ENCODE measurements around the gene SLC34A3. TPM values are rescaled to one million over a fixed set of nuclear protein-coding genes. Genes with fewer than 3 reads are reported as not detected.
A peak's percentile ranks its signal among the peaks of the same experiment; 100 is the strongest.

Gene SLC34A3
- total RNA-seq, 3 donors from 2014 or later = not detected

DNA sequence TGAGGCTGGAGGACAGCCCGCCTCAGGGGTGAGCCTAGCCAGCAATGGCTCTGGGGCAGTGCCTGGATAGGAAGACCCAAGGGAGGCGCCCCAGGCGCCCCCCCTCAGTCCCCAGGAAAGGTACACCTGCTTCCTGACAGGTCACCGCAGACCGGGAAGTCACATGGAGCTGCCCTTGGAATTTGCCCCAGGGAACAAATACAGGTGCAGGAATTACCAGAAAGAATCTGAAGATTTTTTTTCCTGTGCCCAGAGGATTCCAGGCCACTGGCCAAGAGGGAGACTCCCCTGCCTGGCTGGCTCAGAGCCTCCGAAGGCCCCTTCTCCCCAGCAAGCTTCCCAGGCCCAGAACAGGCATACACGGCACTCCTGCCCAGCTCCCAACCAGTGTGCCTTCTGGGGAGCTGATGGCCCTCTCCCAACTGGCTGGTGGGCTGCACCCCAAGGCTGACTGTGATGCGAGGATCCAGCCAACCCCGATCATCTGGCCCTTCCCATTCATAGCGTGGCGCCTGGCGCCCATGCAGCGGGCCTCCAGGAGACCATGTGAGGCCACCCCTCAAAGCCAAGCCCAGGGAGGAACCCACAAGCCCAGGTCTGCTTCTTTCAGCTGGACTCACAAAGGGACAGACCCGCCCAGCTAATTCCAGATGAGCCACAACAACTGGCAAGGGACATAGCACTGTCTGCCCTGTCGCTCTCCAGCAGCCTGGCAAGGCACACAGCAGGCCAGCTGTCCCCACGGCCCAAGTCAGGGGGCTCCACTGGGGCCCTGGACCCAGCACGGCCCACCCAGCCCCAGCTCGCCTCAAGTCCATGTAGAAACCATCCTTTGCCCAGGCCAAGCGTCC is 32.4 kb upstream of the SLC34A3 start:
- DNase-seq (peak; percentile 81 to 85 (median 84)), ATAC-seq (peak; percentile 39)
- Histone ChIP-seq H3K4me1 (ENCODE audit: low read depth) (peaks cover 60% of the 10 kb centered on the region), H3K36me3 (ENCODE audit: low read depth) (peaks cover 3% of the 10 kb centered on the region), H3K4me3 (peak overlapping the region; percentile 56), H3K9me3 (no peaks in the 10 kb centered on the region)
- TF ChIP-seq, protein P1, sequence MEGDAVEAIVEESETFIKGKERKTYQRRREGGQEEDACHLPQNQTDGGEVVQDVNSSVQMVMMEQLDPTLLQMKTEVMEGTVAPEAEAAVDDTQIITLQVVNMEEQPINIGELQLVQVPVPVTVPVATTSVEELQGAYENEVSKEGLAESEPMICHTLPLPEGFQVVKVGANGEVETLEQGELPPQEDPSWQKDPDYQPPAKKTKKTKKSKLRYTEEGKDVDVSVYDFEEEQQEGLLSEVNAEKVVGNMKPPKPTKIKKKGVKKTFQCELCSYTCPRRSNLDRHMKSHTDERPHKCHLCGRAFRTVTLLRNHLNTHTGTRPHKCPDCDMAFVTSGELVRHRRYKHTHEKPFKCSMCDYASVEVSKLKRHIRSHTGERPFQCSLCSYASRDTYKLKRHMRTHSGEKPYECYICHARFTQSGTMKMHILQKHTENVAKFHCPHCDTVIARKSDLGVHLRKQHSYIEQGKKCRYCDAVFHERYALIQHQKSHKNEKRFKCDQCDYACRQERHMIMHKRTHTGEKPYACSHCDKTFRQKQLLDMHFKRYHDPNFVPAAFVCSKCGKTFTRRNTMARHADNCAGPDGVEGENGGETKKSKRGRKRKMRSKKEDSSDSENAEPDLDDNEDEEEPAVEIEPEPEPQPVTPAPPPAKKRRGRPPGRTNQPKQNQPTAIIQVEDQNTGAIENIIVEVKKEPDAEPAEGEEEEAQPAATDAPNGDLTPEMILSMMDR (IDR thresholded peaks at IDR 0.05) = no peak
- intact Hi-C loops (cut with DNase I, micrococcal nuclease) = no loop called here

DNA sequence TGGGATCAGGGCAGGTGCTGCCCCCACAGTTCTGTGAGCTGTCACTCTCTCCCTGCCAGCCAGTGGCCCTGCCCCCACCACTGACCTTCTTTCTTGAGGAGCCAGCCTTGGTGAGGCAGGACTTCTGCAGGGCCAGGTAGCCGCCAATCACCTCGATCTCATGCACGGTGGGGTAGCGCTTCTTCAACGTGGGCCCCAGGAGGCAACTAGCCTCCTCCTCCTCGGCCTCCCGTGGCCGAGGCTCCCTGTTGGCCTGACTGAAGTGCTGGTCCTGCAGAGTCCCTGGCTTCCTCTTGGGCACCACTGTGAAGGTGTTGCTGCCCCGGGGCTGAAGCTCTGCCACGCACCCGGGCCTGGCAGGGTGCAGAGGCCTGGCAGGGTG is 31.8 kb upstream of the SLC34A3 start:
- Histone ChIP-seq H3K9me3 (no peaks in the 10 kb centered on the region), H3K4me3 (peak overlapping the region; percentile 56), H3K36me3 (ENCODE audit: low read depth) (peaks cover 3% of the 10 kb centered on the region), H3K4me1 (ENCODE audit: low read depth) (peaks cover 65% of the 10 kb centered on the region)
- no peak for DNase-seq
- no peak for ATAC-seq
- TF ChIP-seq, protein P1 (IDR thresholded peaks at IDR 0.05) = no peak
- intact Hi-C loops (cut with DNase I, micrococcal nuclease) = no loop called here

DNA sequence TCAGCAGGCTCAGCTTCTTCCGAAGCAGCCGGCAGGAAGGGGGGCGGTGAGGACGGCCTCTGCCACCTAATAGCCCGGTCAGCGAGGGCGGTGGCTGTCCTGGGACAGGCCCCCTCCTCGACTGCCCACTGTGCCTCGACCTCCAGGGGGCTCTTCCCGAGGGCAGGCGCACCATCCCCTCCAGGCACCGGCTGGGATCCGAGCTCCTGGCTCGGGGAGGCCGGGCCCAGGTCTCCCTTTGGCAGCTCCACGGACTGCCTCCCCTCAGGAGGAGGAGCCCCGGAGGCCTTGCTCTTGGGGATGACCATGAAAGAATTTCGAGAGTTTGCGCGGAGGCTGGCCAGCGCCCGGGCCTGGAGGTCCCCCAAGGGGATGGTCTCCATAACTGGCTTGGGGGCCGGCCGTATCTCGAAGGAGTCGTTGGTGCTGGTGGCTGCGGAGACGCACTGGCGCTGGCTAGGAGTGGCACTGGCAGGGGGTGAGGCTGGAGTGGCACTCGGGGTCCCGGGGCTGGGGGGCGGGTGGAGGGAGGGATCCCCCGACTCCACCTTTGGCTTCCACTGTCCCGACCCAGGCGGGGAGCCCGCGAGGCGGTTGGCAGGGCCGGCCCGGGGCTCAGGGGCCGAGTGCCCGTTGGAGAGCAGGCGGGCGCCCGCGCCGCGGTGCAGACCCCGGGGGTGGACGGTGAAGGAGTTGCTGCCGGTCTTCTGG is 31.1 kb upstream of the SLC34A3 start:
- Histone ChIP-seq H3K4me1 (ENCODE audit: low read depth) (peaks cover 65% of the 10 kb centered on the region), H3K36me3 (ENCODE audit: low read depth) (peaks cover 3% of the 10 kb centered on the region), H3K4me3 (peak overlapping the region; percentile 56), H3K9me3 (no peaks in the 10 kb centered on the region)
- TF ChIP-seq, protein P1 (IDR thresholded peaks at IDR 0.05) = no peak
- DNase-seq (peak in 1 of 3 donors; percentile 59), ATAC-seq (no peak)
- intact Hi-C loops (cut with DNase I, micrococcal nuclease) = no loop called here

DNA sequence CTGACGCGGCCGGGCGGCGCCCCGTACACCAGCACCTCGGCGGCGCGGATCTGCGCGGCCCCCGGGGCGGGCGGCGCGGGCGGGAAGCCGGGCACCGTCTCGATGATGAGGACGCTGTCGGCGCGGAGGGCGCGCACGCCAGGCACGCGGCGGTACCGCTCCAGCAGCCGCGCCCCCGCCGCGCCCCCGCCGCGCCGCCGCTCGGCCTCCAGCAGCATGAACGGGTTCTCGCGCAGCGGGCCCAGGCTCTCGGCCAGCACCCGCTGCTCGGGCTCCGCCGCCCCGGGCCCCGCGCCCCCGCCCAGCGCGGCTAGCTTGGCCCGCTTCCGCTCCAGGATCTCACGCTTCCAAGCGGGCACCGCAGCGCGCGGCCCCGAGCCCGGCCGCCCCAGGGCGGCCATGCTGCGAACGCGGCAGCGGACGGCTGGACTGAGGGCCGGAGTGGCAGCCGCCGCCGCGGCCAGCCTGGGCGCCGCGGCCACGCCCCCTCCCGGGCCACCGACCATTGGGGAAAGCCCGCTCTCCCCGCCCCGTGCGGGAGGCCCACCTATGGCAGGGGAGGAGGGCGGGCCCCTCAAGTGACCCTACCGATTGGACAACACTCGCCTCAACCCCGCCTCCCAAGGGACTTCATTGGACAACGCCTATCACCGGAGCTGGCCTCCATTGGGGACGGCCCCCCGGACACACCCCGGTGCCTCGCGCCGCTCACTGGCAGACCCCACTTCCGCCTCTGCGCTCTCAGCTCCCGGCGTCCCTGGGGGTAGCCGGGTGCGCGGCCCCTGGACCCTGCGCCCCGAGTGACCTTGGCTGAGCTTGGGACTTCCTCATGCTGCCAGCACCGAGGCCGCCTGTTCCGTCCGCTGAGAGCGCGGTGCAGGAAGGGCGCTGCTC is 30.1 kb upstream of the SLC34A3 start, which contains the start of gene TPRN:
TPRN (minus strand) TSS at position 431 of the 894 bp plus-strand sequence; CDS start at position 401, 30 bp downstream.
- H3K36me3 ChIP-seq (ENCODE audit: low read depth) = peaks cover 3% of the 10 kb centered on the region
- H3K4me3 ChIP-seq = peak within 1 kb of the TSS; percentile 56
- no peaks in the 10 kb centered on the region for H3K9me3 ChIP-seq
- intact Hi-C loops (cut with DNase I, micrococcal nuclease) = no loop called here
- TF ChIP-seq, protein P1 (IDR thresholded peaks at IDR 0.05) = no peak
- ATAC-seq (peak; percentile 82), DNase-seq (peak; percentile 99)
- peaks cover 60% of the 10 kb centered on the region for H3K4me1 ChIP-seq (ENCODE audit: low read depth)

DNA sequence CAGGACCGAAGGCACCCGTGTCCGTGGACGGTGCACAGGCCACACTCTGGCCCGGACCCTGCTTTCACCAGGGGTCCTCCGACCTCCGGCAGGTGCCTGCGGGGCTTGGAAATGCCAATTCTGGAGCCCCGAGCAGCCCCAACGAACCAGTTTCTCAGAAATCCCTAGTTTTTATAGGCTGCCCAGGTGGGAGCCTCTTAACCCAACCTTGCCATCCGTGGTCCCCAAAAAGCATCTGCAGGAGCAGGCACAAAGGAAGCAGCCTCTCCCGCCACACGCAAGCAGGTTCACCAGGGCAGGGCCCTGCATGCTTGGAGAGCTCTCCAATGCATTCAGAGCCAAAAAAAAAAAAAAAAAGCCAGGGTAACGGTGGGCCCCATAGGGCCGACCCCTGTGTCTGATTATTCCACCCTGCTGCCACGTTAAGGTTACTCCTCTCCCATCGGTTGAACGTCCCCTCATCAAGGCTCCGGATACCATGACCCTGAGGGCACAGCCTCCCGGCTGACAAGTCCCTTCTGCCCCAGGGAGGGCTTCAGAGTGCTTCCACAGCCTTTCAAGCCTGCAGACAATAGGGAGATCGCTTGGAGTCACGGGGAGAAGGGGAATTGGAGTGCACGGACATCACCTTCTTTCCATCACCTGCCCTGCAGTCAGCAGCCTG is 29.4 kb upstream of the SLC34A3 start:
- ATAC-seq (no peak), DNase-seq (peak in 1 of 3 donors; percentile 27)
- peaks cover 3% of the 10 kb centered on the region for H3K36me3 ChIP-seq (ENCODE audit: low read depth)
- H3K4me3 ChIP-seq = peak overlapping the region; percentile 56
- no peaks in the 10 kb centered on the region for H3K9me3 ChIP-seq
- intact Hi-C loops (cut with DNase I, micrococcal nuclease) = no loop called here
- H3K4me1 ChIP-seq (ENCODE audit: low read depth) = peaks cover 56% of the 10 kb centered on the region
- TF ChIP-seq, protein P1 (IDR thresholded peaks at IDR 0.05) = no peak
